CD4-positive, alpha-beta T cell (primary cell): ENCODE measurements around the gene SPEM1. TPM values are rescaled to one million over a fixed set of nuclear protein-coding genes. Genes with fewer than 3 reads are reported as not detected.
"Not testable (repeated sequence)": the region's sequence is repeated elsewhere in the genome, so short reads cannot be mapped to it uniquely, and the experiment has no call there.

Source experiments
- ATAC-seq: fragments of 200-7000 bp; cut with Tn5 transposase; one replicate; pipeline ENCODE4 v1.10.0; 2022; ENCODE audit warnings: mild to moderate bottlenecking; ENCODE audit not compliant: poor library complexity
- CTCF ChIA-PET: fragments of 350-600 bp; sonication (Branson Sonifier 250); formaldehyde crosslinking; loops from one replicate; lab custom pipeline; 2021; ENCODE audit warnings: antibody characterized with exemption, inconsistent platforms; lab: Charles Lee
- POLR2A ChIA-PET: fragments of 350-600 bp; sonication (Branson Sonifier 250); formaldehyde crosslinking; loops from one replicate; lab custom pipeline; 2021; ENCODE audit warnings: antibody characterized with exemption, inconsistent platforms; lab: Charles Lee
- DNase-seq, 14 experiments: peaks; one replicate each; pipeline ENCODE4 v3.0.0-alpha.2; 2013 to 2020; ENCODE audit warnings: mixed read lengths in 2 of 14
- H3K27ac ChIP-seq, 2 donors: one replicate each; pipeline versions ENCODE4 v1.5.1 to v1.7.0; 2013; ENCODE audit warnings: low read length in 2 of 2, low read depth in 1 of 2, mild to moderate bottlenecking in 1 of 2
- H3K27me3 ChIP-seq, 2 experiments: 1 replicate in 1 of 2; 2 replicates in 1 of 2; pipeline versions ENCODE4 v1.6.1 to v1.7.0; 2013; ENCODE audit warnings: low read length in 2 of 2, control low read depth in 1 of 2, mild to moderate bottlenecking in 1 of 2, moderate library complexity in 1 of 2; ENCODE audit not compliant: insufficient read depth in 2 of 2, control insufficient read depth in 1 of 2
- H3K36me3 ChIP-seq: one replicate; pipeline ENCODE4 v1.6.1; 2013; ENCODE audit warnings: low read length, control low read depth; ENCODE audit not compliant: insufficient read depth
- H3K4me1 ChIP-seq: one replicate; pipeline ENCODE4 v1.6.1; 2013; ENCODE audit warnings: low read length, control low read depth; ENCODE audit not compliant: insufficient read depth
- H3K4me3 ChIP-seq: one replicate; pipeline ENCODE4 v1.5.1; 2013; ENCODE audit warnings: mild to moderate bottlenecking, low read length, moderate library complexity
- H3K9me3 ChIP-seq, 2 experiments: 1 replicate in 1 of 2; 2 replicates in 1 of 2; pipeline versions ENCODE4 v1.6.1 to v1.7.0; 2013; ENCODE audit warnings: low read length in 2 of 2, mild to moderate bottlenecking in 2 of 2, control low read depth in 1 of 2, moderate library complexity in 1 of 2; ENCODE audit not compliant: control insufficient read depth in 1 of 2, insufficient read depth in 1 of 2
- H3K27ac Mint-ChIP-seq: one replicate; pipeline ENCODE4 v1.8.0; 2020; ENCODE audit warnings: mixed read lengths
- H3K27me3 Mint-ChIP-seq: one replicate; pipeline ENCODE4 v1.8.0; 2021; ENCODE audit warnings: mixed read lengths
- H3K36me3 Mint-ChIP-seq: one replicate; pipeline ENCODE4 v1.8.0; 2021; ENCODE audit warnings: low read depth, mixed read lengths
- H3K4me1 Mint-ChIP-seq: one replicate; pipeline ENCODE4 v1.8.0; 2021; ENCODE audit warnings: low read depth, mixed read lengths
- H3K4me3 Mint-ChIP-seq: one replicate; pipeline ENCODE4 v1.8.0; 2020; ENCODE audit warnings: mild to moderate bottlenecking, mixed read lengths
- H3K9me3 Mint-ChIP-seq: one replicate; pipeline ENCODE4 v1.8.0; 2020; ENCODE audit warnings: mixed read lengths
- intact Hi-C, 2 experiments: fragments of 100-400 bp; cut with DNase I in 1 of 2; cut with micrococcal nuclease in 1 of 2; formaldehyde crosslinking; loops; one replicate each; pipeline versions ENCODE4 v1.15.1 to v1.9.0; 2023 to 2025; cut with DNase I, micrococcal nuclease
- total RNA-seq, 174 experiments: library from RNA in 2 of 174; stranded (reverse) in 2 of 174; gene quantifications; one replicate each; pipeline ENCODE4 v1.2.3 and lab custom pipeline; 2021 to 2026
- TF ChIP-seq, protein P1 (sequence below): fragments of 200-600 bp; IDR thresholded peaks from one replicate; pipeline ENCODE4 v1.8.0; 2022; ENCODE audit warnings: antibody characterized with exemption, mild to moderate bottlenecking

Gene SPEM1
- total RNA-seq, 2 experiments from 2014 or later = not detected

DNA sequence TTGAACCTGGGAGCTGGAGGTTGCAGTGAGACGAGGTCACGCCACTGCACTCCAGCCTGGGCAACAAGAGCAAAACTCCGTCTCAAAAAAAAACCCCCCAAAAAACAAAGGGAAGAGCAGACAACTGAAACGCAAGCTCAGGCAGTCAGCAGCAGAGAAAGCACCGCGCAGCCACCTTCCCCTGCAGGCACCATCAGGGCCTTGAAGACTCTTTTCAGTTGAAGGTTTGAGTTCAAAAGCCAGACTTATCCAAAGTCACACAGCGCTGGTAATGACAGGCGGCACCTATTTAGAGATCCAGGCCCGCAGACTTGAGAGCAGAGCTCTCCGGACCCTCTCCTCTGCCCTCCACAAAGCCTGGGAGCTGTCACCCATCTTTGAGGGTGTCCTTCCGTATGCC is 48.2 kb downstream of the SPEM1 start:
- ChIA-PET POLR2A (interaction anchor here (1.3 kb wide), 1 partner anchor 10 kb away, joined by 3 read pairs; no protein-coding TSS in a partner anchor), CTCF (interaction anchor here (1.4 kb wide), 1 partner anchor 32 kb away, joined by 5 read pairs; no protein-coding TSS in a partner anchor)
- no peaks in the 10 kb centered on the region for H3K9me3 Mint-ChIP-seq

DNA sequence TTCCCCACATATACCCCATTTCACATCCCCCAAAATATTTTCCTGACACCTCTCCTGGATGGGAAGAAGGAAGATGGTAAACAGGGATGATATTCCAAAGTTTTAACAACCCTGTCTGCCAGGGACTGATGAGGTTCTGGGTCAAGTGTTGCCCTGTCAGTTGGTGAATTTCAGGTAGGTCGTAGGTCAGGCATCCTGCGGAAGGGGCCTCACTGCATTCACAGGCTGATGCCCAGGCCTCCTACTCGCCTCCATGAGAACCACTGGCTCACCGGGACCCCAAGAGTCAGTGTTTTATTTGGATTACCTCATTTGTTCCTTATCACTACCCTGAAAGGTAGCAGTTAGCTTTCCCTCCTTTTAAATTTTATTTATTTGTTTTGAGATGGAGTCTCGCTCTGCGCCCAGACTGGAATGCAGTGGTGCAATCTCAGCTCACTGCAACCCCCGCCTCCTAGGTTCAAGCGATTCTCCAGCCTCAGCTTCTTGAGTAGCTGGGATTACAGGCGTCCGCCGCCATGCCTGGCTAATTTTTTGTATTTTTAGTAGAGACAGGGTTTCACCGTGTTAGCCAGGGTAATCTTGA is 48.8 kb downstream of the SPEM1 start:
- no peak for DNase-seq

More for the DNA sequence above, 48.2 kb downstream of the SPEM1 start:
- no peak overlapping the region for H3K27ac ChIP-seq
- Mint-ChIP-seq H3K27me3 (no peaks in the 10 kb centered on the region), H3K4me3 (no peak overlapping the region), H3K36me3 (peaks cover 43% of the 10 kb centered on the region), H3K27ac (no peak overlapping the region), H3K4me1 (peaks cover 16% of the 10 kb centered on the region)
- TF ChIP-seq, protein P1, sequence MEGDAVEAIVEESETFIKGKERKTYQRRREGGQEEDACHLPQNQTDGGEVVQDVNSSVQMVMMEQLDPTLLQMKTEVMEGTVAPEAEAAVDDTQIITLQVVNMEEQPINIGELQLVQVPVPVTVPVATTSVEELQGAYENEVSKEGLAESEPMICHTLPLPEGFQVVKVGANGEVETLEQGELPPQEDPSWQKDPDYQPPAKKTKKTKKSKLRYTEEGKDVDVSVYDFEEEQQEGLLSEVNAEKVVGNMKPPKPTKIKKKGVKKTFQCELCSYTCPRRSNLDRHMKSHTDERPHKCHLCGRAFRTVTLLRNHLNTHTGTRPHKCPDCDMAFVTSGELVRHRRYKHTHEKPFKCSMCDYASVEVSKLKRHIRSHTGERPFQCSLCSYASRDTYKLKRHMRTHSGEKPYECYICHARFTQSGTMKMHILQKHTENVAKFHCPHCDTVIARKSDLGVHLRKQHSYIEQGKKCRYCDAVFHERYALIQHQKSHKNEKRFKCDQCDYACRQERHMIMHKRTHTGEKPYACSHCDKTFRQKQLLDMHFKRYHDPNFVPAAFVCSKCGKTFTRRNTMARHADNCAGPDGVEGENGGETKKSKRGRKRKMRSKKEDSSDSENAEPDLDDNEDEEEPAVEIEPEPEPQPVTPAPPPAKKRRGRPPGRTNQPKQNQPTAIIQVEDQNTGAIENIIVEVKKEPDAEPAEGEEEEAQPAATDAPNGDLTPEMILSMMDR = no peak
- no peaks in the 10 kb centered on the region for H3K27me3 ChIP-seq
- no peak overlapping the region for H3K4me3 ChIP-seq
- peaks cover 21% of the 10 kb centered on the region for H3K4me1 ChIP-seq
- ATAC-seq (no peak), DNase-seq (no peak)
- intact Hi-C loops = no loop called here
- H3K9me3 ChIP-seq = no peaks in the 10 kb centered on the region
- peaks cover 24% of the 10 kb centered on the region for H3K36me3 ChIP-seq

DNA sequence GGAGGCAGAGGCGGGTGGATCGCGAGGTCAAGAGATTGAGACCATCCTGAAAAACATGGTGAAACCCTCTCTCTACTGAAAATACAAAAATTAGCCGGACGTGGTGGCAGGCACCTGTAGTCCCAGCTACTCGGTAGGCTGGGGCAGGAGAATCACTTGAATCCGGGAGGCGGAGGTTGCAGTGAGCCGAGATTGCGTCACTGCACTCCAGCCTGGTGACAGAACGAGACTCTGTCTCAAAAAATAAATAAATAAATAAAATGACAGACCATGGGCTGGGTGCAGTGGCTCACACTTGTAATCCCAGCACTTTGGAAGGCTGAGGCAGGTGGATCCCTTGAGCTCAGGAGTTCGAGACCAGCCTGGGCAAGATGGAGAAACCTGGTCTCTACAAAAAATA is 49.7 kb downstream of the SPEM1 start:
- Mint-ChIP-seq H3K36me3 (peaks cover 31% of the 10 kb centered on the region), H3K4me1 (peaks cover 21% of the 10 kb centered on the region)
- H3K4me3 Mint-ChIP-seq, intact Hi-C loops, CTCF ChIA-PET, H3K27me3 ChIP-seq, H3K27me3 Mint-ChIP-seq, ATAC-seq, DNase-seq, H3K4me3 ChIP-seq, H3K27ac Mint-ChIP-seq, H3K9me3 Mint-ChIP-seq, H3K9me3 ChIP-seq, H3K27ac ChIP-seq: not testable (repeated sequence)
- Histone ChIP-seq H3K36me3 (peaks cover 16% of the 10 kb centered on the region), H3K4me1 (peaks cover 33% of the 10 kb centered on the region)
- POLR2A ChIA-PET = interaction anchor here (0.9 to 1.5 kb wide), 2 partner anchors 9 to 14 kb away, joined by 3 to 5 read pairs; partner anchors contain the start of genes POLR2A and ZBTB4

More for the DNA sequence above, 48.8 kb downstream of the SPEM1 start:
- TF ChIP-seq, protein P1 = no peak
- no peak overlapping the region for H3K4me3 Mint-ChIP-seq
- ChIA-PET CTCF (no interaction called here), POLR2A (interaction anchor here (1.3 kb wide), 1 partner anchor 10 kb away, joined by 3 read pairs; no protein-coding TSS in a partner anchor)
- Histone ChIP-seq H3K27ac (no peak overlapping the region), H3K27me3 (no peaks in the 10 kb centered on the region), H3K9me3 (no peaks in the 10 kb centered on the region), H3K4me3 (no peak overlapping the region), H3K36me3 (peaks cover 18% of the 10 kb centered on the region), H3K4me1 (peaks cover 26% of the 10 kb centered on the region)
- no peaks in the 10 kb centered on the region for H3K9me3 Mint-ChIP-seq
- H3K36me3 Mint-ChIP-seq = peaks cover 37% of the 10 kb centered on the region
- H3K4me1 Mint-ChIP-seq = peaks cover 21% of the 10 kb centered on the region
- no peak for ATAC-seq
- intact Hi-C loops = no loop called here
- no peak overlapping the region for H3K27ac Mint-ChIP-seq
- H3K27me3 Mint-ChIP-seq = no peaks in the 10 kb centered on the region

DNA sequence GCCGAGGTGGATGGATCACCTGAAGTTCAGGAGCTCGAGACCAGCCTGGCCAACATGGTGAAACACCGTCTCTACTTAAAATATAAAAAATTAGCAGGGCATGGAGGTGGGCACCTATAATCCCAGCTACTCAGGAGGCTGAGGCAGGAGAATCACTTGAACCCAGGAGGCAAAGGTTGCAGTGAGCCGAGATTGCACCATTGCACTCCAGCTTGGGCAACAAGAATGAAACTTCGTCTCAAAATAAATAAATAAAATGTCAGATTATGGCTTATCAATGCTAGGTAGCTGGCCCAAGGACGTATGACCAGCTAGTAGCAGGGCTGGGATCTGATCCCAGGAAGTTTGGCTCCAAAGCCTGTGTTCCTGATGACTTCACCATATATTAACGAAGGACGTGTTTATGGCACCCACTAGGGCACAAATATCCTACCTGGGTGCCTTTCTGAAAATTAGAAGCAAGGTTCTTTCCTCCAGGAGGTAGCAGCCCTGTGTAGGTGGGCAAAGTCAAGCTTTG is 50.4 kb downstream of the SPEM1 start:
- Mint-ChIP-seq H3K36me3 (peaks cover 28% of the 10 kb centered on the region), H3K4me1 (peaks cover 21% of the 10 kb centered on the region)
- H3K4me3 Mint-ChIP-seq, ATAC-seq, H3K27me3 Mint-ChIP-seq, H3K27me3 ChIP-seq, DNase-seq, H3K9me3 Mint-ChIP-seq, intact Hi-C loops, H3K27ac ChIP-seq, H3K4me3 ChIP-seq, H3K27ac Mint-ChIP-seq, H3K9me3 ChIP-seq: not testable (repeated sequence)
- ChIA-PET CTCF (interaction anchor here (0.5 to 1.2 kb wide), 2 partner anchors 15 to 34 kb away, joined by 3 to 4 read pairs; no protein-coding TSS in a partner anchor), POLR2A (interaction anchor here (0.9 to 1.5 kb wide), 3 partner anchors 8 to 34 kb away, joined by 3 to 5 read pairs (median 3); partner anchors contain the start of genes POLR2A and ZBTB4)
- peaks cover 15% of the 10 kb centered on the region for H3K36me3 ChIP-seq
- H3K4me1 ChIP-seq = peaks cover 37% of the 10 kb centered on the region
